NCI-H226 (cell line): Measurements from ENCODE around the gene SNED1.

Experiments used
- DNase-seq: peaks from one replicate; pipeline ENCODE4 v3.0.0-alpha.2; 2015

The SNED1 gene

DNA sequence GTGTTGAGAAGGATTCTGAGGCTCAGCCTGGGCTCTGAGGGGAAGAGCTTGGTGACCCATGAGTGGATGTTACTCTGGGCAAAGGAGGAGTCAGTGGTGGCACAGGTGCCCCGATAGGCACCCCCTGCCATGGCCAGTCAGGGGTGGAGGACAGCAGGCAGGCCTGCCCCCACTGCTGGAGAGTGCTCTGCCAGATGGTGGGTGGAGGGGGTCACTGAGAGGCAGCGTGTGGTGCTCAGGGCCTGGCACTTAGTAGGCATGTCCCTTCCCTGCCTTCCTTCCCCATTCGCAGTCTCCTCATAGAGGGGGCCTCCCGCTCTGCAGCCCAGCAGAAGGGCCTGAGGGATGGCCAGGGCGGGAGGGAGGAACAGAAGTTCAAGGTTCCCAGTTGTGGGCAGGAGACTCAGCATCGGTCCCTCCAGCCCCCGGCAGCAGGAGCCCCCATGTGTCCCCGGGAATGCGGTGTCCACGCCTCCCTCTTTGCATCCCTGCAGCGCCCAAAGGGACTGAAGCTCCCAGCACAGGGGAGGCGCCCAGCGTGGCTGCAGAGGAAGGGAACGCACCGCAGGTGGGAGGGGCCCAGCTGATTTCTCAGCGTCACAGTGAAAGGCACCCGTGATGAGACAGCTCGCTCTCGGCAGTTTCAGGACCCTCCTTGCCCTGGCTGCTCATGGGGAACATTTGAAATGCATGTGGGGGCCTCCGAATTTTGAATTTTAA is 5.7 kb upstream of the SNED1 start:
- no peak for DNase-seq

DNA sequence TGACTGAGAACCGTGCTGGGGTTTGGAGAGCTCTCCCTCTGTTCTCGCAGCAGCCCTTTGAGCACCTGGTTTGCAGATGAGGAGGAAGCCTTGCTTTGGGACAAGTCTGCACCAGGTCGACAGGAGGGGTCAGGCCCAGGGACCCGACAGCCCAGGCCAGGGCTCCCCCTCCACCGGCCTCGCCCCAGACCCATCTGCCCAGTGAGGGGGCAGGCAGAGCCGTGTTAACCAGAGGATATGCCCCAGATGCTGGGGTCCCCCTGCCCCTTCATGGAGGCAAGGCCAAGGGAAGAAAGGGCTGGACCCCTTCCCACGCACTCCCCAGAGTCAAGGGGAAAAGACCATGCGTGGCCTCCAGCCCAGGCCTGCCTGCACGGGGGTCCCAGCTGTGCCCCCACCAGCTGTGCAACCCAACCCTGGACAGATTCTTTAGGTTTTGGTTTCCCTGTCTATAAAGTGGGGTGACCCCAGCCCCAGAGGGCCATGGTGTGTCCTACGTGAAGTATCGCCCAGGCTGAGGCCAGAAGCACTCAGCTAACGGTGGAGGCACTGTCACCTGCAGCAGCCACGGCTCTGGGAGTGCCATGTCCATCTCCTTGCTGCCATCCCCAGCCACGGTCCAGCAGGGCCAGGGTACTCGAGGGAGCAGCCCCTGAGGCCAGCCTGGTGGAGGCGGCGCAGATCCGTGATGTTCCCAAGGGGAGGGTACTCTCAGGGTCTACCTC is 4.8 kb upstream of the SNED1 start:
- no peak for DNase-seq

DNA sequence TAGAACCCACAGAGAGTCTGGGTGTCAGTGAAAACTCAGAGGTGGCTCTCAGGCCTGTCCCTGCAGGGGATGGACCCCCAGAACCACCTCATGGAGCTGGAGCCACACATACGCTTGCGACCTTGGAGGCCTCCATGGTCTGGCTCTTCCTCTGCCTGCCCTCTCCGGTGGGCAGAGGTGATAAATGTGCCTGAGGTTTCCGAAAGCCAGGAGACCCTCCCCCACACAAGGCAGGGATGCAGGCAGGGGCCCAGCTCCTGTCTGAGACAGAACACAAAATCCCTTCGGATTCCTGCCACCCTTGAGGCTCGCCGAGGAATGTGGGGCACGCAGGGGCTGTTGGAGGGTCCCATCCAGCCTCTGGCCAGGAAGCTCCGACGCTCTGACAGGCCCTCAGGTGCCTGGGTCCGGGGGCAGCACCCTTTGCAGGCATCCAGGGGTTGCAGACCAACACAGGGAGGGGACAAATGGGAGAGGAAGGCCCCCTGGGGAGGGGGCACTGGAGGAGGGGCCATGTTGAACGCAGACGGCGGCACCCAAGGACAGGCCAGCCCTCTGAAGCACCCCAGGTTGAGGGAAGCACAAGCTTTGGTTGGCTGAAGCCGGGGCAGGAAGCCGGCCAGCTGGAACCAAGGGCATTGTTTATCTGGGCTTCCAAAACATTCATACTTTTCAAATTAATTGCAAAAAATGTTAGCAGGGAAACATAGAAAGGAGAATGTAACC is 4.1 kb upstream of the SNED1 start:
- DNase-seq, result no peak

DNA sequence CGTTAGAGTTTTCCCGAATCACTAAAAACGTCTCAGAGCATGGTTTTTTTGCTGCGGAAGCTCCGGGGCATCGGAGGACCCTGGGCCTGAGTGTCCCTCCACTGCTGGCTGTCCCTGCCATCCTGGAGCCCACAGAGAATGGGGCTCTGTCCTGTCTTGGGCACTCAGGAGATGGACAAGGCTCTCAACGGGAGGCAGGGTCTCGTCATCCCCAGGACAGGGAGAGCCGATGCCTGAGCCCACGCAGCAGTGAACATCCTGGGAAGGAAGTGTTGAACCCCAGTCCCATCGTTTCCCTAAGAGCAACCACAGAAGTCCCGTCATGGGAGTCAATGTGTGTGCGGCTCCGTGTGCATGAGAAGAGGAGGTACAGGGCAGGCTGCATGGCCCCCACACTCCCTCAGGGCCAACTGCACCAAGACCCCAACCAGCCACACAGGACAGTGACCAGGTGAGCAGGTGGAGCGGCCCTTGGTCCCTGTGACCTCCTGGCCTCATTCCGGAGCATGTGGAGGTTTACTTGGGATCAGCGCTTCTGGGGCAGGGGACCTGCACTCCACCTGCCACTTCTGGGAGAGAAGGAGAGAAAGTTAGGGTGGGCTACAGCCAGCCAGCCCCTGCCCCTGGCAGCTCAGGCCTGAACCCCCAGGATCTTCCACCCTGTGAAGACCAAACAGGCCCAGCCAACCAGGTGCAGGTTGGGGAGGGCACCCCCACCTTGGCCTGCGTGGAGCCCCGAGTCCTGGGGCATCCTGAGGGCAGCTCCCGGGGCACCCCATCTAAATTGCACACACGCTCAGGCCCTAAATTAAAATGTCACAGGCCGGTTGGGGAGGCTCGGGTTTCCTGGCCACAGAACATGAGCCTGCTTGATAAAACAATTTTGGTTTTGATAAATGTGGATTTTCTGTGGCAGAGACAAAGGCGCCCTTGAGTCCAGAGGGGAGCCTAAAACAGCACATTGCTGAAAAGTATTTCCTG is 3.1 kb upstream of the SNED1 start:
- DNase-seq, result no peak

DNA sequence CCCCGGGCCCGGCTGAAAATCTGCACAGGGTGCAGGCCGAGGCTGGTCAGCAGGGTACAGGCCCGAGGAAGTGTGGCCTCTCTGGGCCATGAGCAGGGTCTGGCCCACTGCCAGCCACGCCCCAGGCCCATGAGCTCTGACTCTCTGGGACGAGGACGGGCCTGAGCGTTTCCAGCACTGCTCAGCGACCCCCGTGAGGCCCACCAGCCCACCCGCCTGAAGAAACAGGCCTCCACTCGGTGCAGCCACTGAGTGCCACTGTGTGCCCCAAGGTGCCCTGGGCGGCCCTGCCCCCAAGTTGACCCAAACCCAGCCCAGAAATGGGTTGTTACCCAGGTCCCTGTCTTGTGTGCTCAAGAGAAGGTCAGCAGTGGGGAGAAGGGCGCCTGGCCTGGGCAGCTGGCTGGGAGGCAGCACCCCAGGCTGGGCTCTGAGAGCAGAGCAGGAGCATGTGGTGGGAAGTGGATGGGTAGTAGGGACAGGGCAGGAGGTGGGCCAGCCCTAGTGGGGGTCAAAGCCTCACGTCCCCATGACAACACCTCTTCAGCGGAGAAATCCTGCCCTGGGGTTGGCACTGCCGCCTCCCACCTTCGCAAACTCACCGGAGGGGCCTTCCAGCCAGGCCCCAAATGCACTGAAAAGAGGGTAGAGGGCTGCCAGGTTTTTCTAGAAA is 2.1 kb upstream of the SNED1 start:
- no peak for DNase-seq

DNA sequence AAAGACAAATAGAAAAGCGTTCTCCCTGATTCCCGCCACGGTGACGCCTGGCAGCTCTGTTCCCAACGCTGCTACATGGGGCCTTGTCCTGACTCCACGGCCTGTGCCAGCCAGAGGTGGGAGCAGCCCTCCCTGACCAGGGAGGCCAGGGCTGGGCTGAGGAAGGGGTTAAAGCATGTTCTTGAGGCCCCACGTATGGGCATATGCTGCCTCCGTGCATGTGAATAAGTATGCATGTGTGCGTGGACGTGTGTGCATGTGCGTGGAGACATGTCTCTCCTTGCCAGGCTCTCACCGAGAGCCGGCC is 1.6 kb upstream of the SNED1 start:
- DNase-seq, result no peak

DNA sequence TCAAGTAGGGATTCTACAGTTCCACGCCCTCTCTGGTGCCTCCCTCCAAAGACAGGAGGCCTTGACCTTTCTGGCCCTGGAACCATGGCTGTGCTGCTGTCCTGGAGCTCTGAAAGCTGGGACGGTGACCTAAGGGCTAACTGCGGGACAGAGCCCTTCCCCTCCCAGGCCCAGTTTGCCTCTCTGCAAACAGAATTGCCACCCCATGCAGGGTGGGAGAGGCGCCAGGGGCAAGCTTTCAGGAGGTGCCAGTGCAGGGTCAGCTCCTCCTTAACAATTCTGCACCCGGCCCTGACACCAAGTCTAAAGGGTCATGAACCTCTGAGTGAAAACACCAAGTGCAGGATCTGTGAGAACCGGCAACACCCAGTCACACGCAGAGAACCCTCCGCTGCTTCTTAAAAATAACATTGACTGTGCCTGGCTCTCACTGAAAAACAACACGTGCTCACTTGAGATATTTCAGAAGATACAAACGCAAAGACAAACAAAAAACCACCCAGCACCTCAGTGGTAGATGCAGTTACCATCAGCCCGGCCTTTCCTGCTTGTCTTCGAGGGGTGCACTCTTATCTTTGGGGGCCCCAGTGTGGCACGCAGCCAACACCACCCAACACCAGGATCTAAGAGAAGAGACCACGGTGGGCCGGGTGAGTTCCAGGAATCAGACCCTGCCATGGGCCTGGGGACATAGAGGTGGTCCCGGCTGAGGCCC is 1.1 kb upstream of the SNED1 start:
- no peak for DNase-seq

DNA sequence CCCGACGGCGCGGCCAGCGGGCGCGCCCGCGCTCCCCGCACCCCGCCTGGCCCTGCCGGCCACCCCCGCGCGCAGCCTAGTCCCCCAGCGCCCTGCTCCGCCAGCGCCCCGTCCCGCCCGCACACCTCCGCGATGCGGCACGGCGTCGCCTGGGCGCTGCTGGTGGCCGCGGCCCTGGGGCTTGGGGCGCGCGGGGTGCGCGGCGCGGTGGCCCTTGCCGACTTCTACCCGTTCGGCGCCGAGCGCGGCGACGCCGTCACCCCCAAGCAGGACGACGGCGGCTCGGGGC is 232 bp downstream of the SNED1 start:
- DNase-seq, result no peak

DNA sequence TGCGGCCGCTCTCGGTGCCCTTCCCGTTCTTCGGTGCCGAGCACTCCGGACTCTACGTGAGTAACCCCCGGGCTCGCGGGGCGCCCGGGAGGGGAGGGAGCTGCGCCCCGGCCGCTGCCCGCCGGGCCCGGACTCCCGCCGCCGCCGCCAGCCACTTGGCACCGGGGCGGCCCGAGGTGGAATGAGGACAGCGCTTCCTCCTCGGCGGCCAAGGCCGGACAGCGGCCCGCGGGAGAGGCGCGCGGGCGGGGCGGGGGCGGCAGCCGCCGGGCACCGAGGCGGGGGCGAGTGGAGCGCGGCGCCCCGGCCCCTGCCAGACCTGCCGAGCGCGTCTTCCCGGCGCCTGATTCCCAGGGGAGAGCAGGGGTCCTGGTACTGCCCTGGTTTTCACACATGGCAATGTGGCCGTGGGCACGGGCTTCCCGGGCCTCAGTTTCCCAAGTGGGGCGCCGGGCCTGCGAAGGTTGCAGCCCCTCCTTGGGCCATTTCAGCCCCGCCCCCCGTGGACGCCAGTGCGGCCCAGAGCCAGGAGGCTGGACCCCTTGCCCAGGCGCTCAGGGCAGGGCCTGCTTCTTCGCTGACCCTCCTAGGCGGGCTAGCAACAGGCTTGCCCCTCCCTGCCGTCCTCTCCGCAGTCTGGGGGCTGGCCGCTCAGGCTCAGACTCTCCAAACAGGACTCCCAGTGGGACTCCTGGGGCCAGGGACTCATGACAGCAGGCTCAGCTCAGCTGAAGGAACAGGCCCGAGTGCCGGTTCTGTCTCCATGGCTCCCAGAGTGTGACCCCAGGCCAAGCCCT is 775 bp downstream of the SNED1 start:
- no peak for DNase-seq

DNA sequence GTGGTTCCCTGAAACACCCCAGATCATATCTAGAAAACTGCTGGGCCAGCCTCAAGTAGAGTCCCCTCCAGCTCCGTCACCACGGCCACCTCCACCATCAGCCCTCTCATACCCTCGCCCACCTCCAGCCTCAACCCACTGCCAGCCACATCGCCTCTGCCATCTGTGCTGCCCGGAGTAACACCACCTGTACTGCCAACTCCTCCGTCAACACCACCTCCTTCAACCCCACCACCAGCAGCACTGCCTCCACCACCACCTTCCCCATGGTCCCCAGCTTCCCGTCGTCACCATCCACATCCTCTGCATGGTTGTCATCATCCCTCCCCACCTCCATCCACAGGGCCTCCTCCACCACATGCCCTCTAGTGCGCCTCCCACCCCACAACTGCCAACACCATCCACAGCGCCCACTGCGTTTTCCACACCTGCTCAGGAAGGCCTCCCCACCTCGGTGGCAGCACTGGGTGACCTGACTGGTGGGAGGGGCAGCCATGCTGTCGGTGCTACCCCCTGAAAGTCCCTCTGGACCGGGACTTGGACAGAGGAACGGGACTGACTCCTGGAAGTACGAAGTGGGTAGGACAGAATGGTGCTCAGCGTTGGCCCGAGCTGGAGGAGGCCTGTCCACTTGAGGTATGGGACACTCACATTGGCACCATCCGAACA is 1.6 kb downstream of the SNED1 start:
- DNase-seq, result no peak

DNA sequence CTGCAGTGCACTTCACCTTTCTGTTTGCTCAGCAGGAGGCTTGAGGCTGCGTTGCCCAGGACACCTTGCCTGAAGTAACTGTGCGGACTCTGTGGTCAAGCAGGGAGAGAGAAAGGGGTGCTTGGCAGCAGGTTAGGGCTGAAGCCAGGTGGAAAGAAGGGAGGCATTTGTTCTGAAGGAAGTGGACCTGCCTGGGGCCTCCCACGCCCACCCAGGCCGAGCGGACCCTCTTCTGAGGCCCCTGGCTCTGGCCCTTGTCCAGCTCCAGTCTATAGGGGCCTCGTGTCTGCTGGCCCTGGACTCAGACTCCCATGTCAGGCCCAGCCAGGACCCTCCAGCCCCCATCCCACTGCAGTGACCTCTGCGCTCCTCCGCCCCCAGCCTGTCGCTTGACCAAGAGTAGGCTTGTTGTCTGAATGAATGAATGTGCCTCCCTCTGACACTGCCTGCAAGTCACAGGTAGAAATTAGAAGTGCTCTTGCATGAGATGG is 2.5 kb downstream of the SNED1 start:
- no peak for DNase-seq

DNA sequence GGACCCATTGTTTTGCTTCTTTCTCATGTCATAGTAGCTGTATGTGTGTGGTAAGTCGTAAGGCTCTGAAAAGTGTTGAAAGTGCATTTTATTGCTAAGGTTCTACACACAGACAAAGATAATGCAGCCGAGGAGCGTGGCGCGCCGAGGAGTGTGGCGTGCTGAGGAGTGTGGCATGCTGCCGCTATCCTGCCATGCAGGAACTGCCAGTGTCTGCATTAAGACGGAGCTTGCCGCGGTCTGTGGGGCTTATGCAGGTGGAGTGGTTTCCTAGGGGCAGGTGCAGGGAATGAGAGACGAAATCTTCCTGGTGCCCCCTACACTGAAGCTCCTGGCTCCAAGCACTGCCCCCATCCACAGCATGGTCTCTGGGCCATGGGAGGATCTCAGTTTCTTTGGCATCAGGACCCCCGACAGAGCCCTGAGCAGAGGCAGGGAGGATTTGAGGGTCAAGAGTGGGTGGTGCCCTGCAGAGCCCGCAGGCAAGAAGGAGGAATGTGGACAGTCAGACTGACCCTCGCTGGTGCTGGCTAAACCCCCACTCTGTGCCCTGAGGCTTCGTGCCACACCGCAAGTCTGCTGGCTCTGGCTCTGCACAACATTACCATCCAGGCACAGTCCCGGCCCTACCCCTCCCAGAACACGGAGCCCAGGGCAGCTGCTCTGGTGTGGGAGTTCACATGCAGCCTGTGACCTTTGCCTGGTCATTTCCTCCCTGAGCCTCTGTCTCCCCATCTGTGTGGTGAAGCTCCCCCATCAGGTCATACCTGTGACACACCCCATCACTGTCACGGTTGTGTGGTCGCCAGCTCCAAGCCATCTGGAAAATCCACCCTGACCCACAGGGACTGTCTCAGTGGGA is 3.2 kb downstream of the SNED1 start:
- DNase-seq, result no peak

DNA sequence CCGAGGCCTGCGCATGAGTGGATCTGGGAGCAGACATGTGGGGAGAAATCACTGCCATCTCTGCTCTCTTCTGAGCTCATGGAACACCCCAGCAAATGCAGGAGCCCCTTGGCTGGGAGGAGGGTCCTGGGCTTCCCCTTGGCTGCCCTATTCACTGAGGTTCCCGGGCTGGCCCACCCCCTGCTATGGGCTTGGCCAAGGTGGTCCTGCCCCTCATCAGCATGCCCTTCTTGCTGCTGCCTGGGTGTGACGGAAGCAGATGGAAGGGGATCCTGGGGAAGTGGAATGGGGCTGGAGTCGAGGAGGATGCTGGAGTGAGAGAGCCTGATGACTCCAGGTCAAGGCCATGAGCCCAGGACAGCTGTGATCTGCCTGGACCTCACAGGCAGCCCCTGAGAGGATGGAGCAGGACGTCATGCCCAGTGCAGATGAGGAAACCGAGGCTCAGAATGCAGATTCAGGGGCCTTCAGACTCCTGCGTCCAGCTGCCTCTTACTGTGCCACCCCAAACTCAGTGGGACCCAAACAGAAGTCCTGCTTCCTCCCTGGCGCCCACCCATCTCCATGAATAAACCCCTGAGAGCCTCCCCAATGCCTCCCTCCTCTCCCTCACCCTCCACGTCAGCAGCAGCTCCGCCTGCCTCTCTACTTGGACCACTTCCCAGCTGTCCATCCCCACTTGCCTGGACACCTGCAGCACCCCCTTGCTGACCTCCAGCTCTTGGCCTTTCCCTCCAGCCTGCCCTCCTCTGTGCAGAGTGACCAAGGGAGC is 4.0 kb downstream of the SNED1 start:
- DNase-seq, result no peak

DNA sequence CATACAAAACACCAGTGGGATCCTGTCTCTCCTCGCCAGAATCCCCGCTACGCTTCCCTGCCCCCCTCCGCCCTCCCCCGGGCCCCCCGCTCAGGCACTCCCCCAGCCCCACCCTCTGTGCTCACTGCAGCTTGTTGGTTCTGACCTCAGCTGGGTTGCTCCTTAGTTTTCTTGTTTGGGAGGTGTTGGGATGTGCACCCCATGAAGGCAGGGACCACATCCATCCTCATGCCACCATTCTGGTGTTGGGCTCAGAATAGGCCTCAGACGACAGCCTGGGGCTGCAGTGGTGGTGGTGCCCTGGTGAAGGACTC is 4.6 kb downstream of the SNED1 start:
- no peak for DNase-seq

DNA sequence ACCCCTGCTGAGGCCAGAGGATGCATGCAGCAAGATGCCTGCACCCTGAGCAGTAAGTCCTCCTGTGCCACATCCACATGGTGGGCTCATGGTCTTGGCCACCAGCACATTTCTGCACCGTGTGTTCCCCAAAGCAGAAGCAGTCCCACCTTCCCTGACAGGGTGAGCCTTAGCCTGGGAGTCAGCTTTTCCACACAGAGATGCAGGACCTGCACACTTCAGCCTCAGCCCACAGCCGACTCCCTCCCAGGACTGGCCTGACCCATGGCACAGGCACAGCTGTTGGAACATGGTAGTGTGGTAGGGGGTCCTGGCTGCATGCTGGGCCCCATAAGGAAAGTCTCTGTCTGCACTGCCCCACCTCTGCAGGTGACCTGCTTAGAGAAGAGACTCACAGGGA is 5.0 kb downstream of the SNED1 start:
- no peak for DNase-seq

DNA sequence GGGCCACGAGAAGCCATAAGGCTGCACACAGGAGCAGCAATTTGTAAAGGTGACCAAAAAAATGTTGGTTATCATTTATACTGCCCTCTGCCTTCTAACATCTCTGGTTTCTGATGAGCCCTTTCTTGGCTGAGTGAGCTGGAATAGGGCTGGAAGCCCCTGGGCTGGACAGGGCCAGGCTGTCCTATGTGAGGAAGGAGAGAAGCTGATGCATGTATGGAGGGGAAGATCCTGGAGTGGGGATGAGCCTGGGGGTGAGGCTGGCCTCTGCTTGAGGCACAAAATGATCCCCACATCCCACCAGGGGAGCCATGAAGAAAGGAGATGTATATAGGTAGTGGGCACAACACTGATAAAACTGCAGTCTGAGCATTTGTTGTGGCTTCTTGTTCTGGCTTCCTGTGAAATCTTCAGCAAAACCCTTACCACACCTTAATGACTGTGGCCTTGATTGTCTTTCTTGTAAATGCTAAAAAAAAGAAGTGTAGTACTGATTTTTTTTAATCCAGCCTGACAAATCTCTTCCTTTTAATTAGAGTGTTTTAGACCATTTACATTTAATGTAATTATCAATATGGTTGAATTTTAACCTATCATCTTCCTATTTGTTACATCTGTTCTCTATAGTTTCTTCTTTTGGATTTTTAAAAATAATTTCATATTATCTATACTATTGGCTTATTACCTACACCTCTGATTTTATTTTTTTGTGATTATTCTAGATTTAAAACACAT is 5.6 kb downstream of the SNED1 start:
- DNase-seq, result no peak

DNA sequence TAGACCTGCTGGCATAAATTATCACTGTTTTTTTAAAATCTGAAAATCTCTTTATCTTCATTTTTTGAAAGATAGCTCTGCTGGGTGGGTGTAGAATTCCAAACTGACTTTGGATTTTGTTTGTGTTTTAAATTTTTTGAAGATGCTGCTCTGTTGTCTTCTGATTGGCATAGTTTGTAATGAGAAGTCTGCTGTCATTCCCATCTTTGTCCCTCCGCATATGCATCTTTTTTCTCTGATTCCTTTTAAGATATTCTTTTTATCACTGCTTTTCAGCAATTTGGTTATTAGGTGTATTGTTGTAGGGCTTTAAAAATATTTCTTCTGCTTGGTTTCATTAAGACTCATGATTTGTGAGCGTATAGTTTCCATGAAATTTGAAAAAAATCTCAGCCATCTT is 7.2 kb downstream of the SNED1 start:
- no peak for DNase-seq

DNA sequence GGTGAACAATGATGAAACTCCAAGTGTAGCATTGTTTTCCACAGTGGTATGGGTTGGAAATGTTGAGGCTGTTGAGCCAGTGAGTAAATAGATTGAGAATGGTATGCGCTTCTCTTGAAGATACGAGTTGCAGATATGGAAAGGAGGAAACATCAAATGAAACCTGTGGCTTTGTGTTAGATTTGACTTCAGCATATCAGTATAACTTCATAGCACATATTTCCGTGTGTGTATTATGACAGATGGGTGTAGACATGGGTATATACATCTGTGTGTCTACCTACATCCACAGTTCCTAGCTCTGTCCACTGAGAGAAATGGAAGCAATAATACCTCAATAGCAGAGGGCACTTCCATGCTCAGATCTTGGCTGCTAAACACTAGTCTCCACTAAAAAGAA is 8.0 kb downstream of the SNED1 start:
- DNase-seq, result no peak
